HK-2 (cell line): ENCODE data around the gene GTF3C6.
"Not testable (repeated sequence)": the region's sequence is repeated elsewhere in the genome, so short reads cannot be mapped to it uniquely, and the experiment has no call there.

Experiments
- DNase-seq: peaks from one replicate; pipeline ENCODE4 v3.0.0-alpha.2; 2018; ENCODE audit not compliant: unreplicated experiment

The GTF3C6 gene

GRCh38 chr6:110958329-110959192, at the start of gene GTF3C6:
Gene GTF3C6, plus strand, starts transcription at chr6:110958706. Its CDS starts 64 bp downstream, at chr6:110958770.
- peak; percentile 94 for DNase-seq

GRCh38 chr6:110930781-110931180, 27.7 kb upstream of the GTF3C6 start:
- DNase-seq = no peak

GRCh38 chr6:110933912-110934311, 24.6 kb upstream of the GTF3C6 start:
- DNase-seq = no peak

GRCh38 chr6:110934381-110934898, 24.1 kb upstream of the GTF3C6 start:
- DNase-seq = no peak

- DNase-seq = no peak
Measured at GRCh38 chr6:110935171-110935570, 23.3 kb upstream of the GTF3C6 start.

GRCh38 chr6:110938171-110938570, 20.3 kb upstream of the GTF3C6 start:
- DNase-seq = no peak

- no peak for DNase-seq
Measured at GRCh38 chr6:110939429-110940200, 18.9 kb upstream of the GTF3C6 start.

GRCh38 chr6:110944681-110945151, 13.8 kb upstream of the GTF3C6 start:
- peak; percentile 28 for DNase-seq

- no peak for DNase-seq
Measured at GRCh38 chr6:110946498-110946897, 12.0 kb upstream of the GTF3C6 start.

- no peak for DNase-seq
Measured at GRCh38 chr6:110949679-110950285, 8.7 kb upstream of the GTF3C6 start.

GRCh38 chr6:110950440-110950839, 8.1 kb upstream of the GTF3C6 start:
- no peak for DNase-seq

GRCh38 chr6:110951008-110951407, 7.5 kb upstream of the GTF3C6 start:
- DNase-seq = no peak

GRCh38 chr6:110951986-110952794, 6.3 kb upstream of the GTF3C6 start:
- peak; percentile 26 for DNase-seq

GRCh38 chr6:110953633-110954303, 4.7 kb upstream of the GTF3C6 start:
- DNase-seq = no peak

- no peak for DNase-seq
Measured at GRCh38 chr6:110960014-110960390, 1.5 kb downstream of the GTF3C6 start.

- DNase-seq = not testable (repeated sequence)
Measured at GRCh38 chr6:110962636-110963035, 4.1 kb downstream of the GTF3C6 start.

- no peak for DNase-seq
Measured at GRCh38 chr6:110965629-110966229, 7.2 kb downstream of the GTF3C6 start.

GRCh38 chr6:110968661-110969060, 10.2 kb downstream of the GTF3C6 start:
- DNase-seq = not testable (repeated sequence)

- DNase-seq = no peak
Measured at GRCh38 chr6:110971468-110971867, 13.0 kb downstream of the GTF3C6 start.

GRCh38 chr6:110976575-110976974, 18.1 kb downstream of the GTF3C6 start:
- DNase-seq = no peak
